Mesodermal cell (in vitro differentiated cells): ENCODE data around the gene ACO2.

Experiments used
- H3K27ac ChIP-seq: 2 replicates; pipeline ENCODE4 v1.7.0; 2013; ENCODE audit warnings: mild to moderate bottlenecking, low read depth, low read length, moderate library complexity; ENCODE audit not compliant: severe bottlenecking
- H3K36me3 ChIP-seq: 2 replicates; pipeline ENCODE4 v1.7.1; 2013; ENCODE audit warnings: mild to moderate bottlenecking, low read length, moderate library complexity; ENCODE audit not compliant: control insufficient read depth, insufficient read depth
- H3K4me1 ChIP-seq: one replicate; pipeline ENCODE4 v1.7.1; 2013; ENCODE audit warnings: mild to moderate bottlenecking, low read length; ENCODE audit not compliant: insufficient read depth, control insufficient read depth, poor library complexity, severe bottlenecking
- H3K4me3 ChIP-seq: 2 replicates; pipeline ENCODE4 v1.7.0; 2013; ENCODE audit warnings: low read length, control low read depth, mild to moderate bottlenecking; ENCODE audit not compliant: insufficient read depth, poor library complexity, severe bottlenecking; ENCODE audit errors: extremely low read depth
- H3K9me3 ChIP-seq: 2 replicates; pipeline ENCODE4 v1.7.1; 2013; ENCODE audit warnings: mild to moderate bottlenecking, low read length, moderate library complexity; ENCODE audit not compliant: control insufficient read depth
- WGBS, 2 experiments: methylation state at CpG; one replicate each; pipeline ENCODE4 v1.1.5; 2013; ENCODE audit warnings: missing lambda C conversion rate in 2 of 2; ENCODE audit not compliant: insufficient coverage in 2 of 2; 5-methylcytosine and 5-hydroxymethylcytosine counted together

ACO2 gene

DNA sequence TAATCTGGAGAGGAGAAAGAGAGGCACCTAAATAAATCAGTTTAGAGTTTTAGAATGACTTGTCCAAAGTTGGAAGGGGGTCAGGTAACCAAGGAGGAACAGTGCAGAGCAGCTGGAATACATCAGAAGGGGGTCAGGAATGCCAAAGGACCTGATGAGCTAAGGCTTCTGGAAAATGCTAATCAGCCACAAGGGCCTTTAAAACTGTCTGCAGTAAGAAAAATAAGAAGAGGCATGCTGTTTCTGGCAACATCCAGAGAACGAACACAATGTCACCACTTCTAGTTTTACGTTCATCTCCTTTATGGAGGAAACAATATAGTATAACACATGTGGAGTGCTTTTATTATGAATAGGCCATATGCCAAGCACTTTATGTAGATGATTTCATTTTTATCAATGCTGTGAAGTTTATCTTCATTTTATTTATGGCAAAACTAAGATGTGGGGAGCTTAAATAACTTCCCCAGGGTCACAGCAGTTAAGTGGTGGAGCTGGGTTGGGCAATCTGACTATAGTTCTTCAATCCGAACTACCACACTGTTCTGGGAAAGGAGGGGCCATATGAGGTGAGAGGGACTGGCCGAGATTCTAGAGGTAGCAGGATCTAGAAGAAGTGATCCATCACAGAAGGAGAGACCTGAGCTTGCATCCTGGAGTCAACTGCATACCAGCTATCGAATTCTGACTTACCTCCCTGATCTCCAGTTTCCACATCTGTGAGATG lies 22.6 kb downstream of the ACO2 start:
- Histone ChIP-seq H3K36me3 (peaks cover 17% of the 10 kb centered on the region), H3K9me3 (no peaks in the 10 kb centered on the region), H3K4me1 (no peaks in the 10 kb centered on the region), H3K27ac (peak overlapping the region; percentile 75), H3K4me3 (no peak overlapping the region)
- 80 to 93% methylated on average over 2 to 4 of the region's 5 CpGs for WGBS, 2 experiments

DNA sequence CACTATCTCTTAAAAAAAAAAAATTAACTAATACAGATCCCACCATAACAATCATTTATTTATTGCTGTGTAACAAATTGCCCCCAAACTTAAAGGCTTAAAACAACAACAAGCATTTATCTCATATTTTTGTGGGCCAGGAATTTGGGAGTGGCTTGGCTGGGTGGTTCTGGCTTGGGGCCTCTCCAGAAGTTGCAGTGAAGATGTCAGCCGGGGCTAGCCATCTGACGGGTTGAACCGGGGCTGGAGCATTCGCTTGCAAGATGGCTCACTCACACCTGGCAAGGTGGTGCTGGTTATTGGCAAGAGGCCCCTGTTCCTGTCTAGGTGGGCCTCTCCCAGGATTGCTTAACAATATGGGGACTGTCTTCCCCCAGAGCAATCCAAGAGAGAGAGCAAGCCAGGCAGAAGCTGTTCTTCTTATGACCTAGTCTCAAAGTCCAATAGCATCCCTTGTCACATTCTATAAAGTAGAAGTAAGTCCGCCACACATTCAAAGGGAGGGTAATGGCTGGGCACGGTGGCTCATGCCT lies 29.5 kb downstream of the ACO2 start:
- no peak overlapping the region for H3K27ac ChIP-seq
- no peaks in the 10 kb centered on the region for H3K4me1 ChIP-seq
- H3K36me3 ChIP-seq, result peaks cover 45% of the 10 kb centered on the region
- no peak overlapping the region for H3K4me3 ChIP-seq
- WGBS, 2 experiments, result 95 to 96% methylated on average over 5 to 6 of the region's 6 CpGs
- no peaks in the 10 kb centered on the region for H3K9me3 ChIP-seq

DNA sequence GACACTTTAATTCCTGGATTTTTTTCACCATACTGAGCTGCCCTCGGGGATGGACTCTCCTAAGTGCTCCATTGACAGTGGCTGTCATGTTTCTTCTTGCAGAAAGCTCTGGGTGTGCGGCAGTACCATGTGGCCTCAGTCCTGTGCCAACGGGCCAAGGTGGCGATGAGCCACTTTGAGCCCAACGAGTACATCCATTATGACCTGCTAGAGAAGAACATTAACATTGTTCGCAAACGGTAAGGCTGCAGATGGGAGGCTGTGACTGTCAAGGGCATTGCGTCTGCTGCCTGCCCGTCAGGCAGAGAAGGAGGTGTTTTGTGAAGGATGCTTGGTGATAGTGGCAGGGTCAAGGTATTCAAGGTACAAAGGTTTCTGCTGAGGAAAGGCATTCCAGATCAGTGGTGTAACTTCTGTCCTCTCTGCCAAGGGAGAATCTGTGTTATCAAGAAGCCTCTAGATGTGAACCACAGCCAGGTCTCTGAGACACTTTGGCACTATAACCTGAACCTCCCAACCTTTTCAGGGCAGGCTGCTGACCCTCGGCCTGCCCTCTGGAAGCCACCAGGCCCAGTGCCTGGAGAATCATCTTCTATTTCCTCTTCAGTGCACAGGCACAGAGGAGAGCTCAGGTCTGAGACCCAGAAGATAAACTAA lies 30.8 kb downstream of the ACO2 start:
- Histone ChIP-seq H3K4me3 (no peak overlapping the region), H3K27ac (no peak overlapping the region), H3K9me3 (no peaks in the 10 kb centered on the region), H3K36me3 (peaks cover 53% of the 10 kb centered on the region), H3K4me1 (peaks cover 3% of the 10 kb centered on the region)
- WGBS, 2 experiments, result 98% methylated on average over 9 of the region's 10 CpGs

DNA sequence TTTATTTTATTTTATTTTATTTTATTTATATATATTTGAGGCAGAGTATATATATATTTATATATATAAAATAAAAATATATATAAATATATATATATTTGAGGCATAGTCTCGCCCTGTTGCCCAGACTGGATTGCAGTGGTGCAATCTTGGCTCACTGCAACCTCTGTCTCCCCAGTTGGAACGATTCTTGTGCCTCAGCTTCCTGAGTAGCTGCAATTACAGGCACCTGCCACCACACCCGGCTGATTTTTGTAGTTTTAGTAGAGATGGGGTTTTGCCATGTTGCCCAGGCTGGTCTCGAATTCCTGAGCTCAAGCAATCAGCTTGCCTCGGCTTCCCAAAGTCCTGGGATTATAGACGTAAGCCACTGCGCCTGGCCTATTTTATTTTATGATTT lies 31.4 kb downstream of the ACO2 start:
- Histone ChIP-seq H3K4me3 (no peak overlapping the region), H3K36me3 (peaks cover 51% of the 10 kb centered on the region), H3K4me1 (peaks cover 3% of the 10 kb centered on the region), H3K9me3 (no peaks in the 10 kb centered on the region), H3K27ac (no peak overlapping the region)
- 69 to 100% methylated on average over 3 to 5 of the region's 7 CpGs for WGBS, 2 experiments

DNA sequence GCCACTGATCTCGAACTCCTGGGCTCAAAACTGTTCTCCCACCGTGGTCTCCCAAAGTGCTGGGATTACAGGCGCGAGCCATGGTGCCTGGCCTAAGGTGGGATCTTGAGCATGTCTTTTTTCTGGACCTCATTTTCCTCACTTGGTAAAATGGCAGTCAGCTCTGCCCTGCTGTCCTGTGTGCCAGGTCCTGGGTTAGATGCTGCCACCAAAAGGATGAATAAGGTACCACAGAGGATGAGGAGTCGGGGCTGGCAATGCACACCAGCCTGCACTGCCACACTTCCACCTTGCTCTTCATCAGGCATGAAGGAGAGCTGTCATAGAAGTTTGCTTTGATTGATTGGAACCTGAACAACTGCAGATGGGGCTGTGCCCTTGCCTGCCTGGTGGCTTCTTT lies 32.3 kb downstream of the ACO2 start:
- 93 to 94% methylated on average over 4 to 5 of the region's 5 CpGs for WGBS, 2 experiments
- no peak overlapping the region for H3K27ac ChIP-seq
- peaks cover 54% of the 10 kb centered on the region for H3K36me3 ChIP-seq
- H3K9me3 ChIP-seq, result no peaks in the 10 kb centered on the region
- peaks cover 3% of the 10 kb centered on the region for H3K4me1 ChIP-seq
- no peak overlapping the region for H3K4me3 ChIP-seq

DNA sequence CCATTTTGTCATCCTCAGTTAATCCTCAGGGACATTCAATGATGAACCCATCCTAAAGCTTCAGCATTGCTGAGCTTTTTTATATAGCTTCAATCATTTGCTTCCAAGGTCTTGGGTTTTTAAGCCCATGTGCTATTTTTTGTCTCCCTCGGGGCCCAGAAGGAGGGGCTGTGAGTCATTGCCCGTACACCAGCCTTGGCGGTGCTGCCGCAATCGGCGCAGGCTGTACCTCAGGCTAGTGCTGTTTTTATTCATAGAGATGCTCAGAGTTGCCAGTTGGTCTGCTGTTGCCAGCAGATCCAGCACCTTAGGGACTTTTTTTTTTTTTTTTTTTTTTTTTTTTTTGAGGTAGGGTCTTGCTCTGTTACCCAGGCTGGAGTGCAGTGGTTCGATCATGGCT lies 35.5 kb downstream of the ACO2 start:
- no peak overlapping the region for H3K27ac ChIP-seq
- 81 to 98% methylated on average over 5 to 6 of the region's 7 CpGs for WGBS, 2 experiments
- H3K4me1 ChIP-seq, result peaks cover 3% of the 10 kb centered on the region
- no peaks in the 10 kb centered on the region for H3K9me3 ChIP-seq
- H3K36me3 ChIP-seq, result peaks cover 57% of the 10 kb centered on the region
- no peak overlapping the region for H3K4me3 ChIP-seq

DNA sequence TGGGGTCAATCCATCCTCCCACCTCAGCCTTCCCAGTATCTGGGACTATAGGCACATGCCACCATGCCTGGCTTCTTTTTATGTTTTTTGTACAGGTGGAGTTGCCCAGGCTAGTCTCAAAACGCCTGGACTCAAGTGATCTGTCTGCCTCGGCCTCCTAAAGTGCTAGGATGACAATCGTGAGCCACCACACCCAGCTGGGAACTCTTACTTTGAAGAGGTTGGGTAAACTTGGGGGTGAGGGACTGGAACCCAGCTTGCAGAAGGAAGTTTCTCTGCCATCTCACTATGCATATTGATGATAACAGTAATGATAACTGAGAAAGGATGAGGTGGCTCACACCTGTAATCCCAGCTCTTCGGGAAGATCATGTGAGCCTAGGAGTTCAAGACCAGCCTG lies 35.9 kb downstream of the ACO2 start:
- H3K4me1 ChIP-seq, result peaks cover 3% of the 10 kb centered on the region
- no peaks in the 10 kb centered on the region for H3K9me3 ChIP-seq
- 93 to 100% methylated on average over 2 of the region's 4 CpGs for WGBS, 2 experiments
- H3K36me3 ChIP-seq, result peaks cover 54% of the 10 kb centered on the region
- H3K4me3 ChIP-seq, result no peak overlapping the region
- H3K27ac ChIP-seq, result no peak overlapping the region

DNA sequence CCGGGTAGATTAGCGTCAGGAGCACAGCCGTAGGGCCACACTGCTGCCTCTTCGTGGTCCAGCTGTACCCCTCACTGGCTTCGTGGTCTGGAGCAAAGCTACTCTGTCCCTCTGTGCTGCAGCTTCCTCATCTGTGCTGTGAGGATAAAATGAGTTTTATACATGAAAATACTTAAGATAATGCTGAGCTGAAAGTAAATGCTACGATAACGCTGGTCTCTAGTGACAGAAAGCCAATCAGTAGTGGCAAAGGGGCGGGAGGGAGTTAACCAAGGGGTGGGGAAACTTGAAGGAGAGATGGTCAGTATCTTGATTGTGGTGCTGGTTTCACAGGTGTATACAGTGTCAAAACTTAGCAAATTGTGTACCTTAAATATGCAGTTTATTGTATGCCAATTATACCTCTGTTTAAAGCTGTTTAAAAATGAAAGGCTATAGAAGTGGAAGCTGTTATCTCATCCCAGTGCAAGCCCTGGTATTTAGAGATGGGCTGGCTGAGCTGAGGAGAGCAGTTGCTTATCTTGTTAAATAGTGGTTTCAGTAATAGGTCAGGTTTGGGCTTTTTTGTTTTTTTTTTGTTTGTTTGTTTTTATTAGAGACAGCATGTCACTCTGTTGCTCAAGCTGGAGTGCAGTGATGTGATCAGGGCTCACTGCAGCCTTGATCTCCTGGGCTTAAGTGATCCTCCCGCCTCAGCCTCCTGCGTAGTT lies 36.7 kb downstream of the ACO2 start:
- Histone ChIP-seq H3K4me1 (peaks cover 3% of the 10 kb centered on the region), H3K4me3 (no peak overlapping the region), H3K36me3 (peaks cover 49% of the 10 kb centered on the region), H3K9me3 (no peaks in the 10 kb centered on the region), H3K27ac (no peak overlapping the region)
- WGBS, 2 experiments, result 88 to 96% methylated on average over 7 to 8 of the region's 10 CpGs

DNA sequence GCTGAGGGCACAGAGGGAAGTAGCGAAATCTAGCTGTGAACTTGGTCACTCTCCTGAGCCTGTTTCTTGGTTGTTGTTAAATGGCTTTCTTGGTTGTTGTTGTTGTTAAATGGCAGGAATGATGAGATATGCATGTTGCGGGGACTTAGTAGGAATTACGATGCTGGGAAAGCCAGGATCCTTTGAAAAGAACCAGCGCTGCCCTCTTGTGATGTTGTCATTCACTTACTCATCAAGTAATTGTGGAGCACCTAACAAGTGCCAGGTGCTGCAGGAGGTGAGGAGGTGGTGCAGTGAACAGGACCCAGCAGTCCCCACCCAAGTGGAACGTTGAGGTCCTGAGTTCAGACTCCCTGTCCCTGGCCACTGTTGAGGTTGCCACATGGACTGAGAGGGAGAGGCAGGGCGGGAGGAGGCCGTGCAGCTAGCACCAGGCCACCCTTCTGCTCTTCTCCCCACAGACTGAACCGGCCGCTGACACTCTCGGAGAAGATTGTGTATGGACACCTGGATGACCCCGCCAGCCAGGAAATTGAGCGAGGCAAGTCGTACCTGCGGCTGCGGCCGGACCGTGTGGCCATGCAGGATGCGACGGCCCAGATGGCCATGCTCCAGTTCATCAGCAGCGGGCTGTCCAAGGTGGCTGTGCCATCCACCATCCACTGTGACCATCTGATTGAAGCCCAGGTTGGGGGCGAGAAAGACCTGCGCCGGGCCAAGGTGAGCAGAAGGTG lies 38.6 kb downstream of the ACO2 start:
- Histone ChIP-seq H3K36me3 (peaks cover 34% of the 10 kb centered on the region), H3K9me3 (no peaks in the 10 kb centered on the region), H3K27ac (no peak overlapping the region), H3K4me3 (no peak overlapping the region), H3K4me1 (peaks cover 7% of the 10 kb centered on the region)
- 94 to 97% methylated on average over 16 to 21 of the region's 23 CpGs for WGBS, 2 experiments

DNA sequence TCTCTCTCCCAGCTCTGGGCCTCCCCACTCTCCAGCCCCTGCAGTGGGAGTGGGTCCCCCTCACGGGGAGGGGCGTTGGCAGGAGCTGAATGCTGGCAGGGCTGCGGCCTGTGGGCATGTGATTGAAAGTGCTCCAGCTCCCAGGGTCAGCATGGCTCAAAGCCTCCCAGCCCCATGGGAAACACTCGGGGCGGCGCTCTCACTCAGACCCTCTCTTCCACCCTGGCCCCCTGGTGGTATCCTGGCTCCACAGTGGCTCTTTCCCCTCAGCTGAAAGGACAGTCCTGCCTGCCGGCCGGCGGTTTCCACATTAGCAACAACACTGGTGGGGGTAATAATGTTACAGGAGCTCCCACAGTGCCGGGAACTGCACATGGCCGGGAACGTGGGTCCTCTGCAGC lies 39.9 kb downstream of the ACO2 start:
- H3K4me1 ChIP-seq, result peaks cover 18% of the 10 kb centered on the region
- no peak overlapping the region for H3K4me3 ChIP-seq
- H3K36me3 ChIP-seq, result peaks cover 35% of the 10 kb centered on the region
- H3K27ac ChIP-seq, result no peak overlapping the region
- 86 to 91% methylated on average over 4 to 7 of the region's 12 CpGs for WGBS, 2 experiments
- H3K9me3 ChIP-seq, result no peaks in the 10 kb centered on the region
